Adrenal gland (tissue), 12 donors: ENCODE data around the gene PNRC1. TPM values are rescaled to one million over a fixed set of nuclear protein-coding genes. Genes with fewer than 3 reads are reported as not detected.
A peak's percentile ranks its signal among the peaks of the same experiment; 100 is the strongest.
"Not testable (repeated sequence)": the region's sequence is repeated elsewhere in the genome, so short reads cannot be mapped to it uniquely, and the experiment has no call there.

Experiments
- DNase-seq, 7 donors: peaks; one replicate each; pipeline ENCODE4 v3.0.0-alpha.2; 2019 to 2020
- H3K27ac ChIP-seq, 5 donors: fragments of 200-600 bp; sonication (generic) in 4 of 5; 1 replicate in 3 of 5; 2 replicates in 2 of 5; pipeline versions ENCODE4 v1.5.1 to v1.8.0; 2016 to 2020; ENCODE audit warnings: mild to moderate bottlenecking in 1 of 5
- H3K27me3 ChIP-seq: fragments of 200-600 bp; 2 replicates; pipeline ENCODE4 v1.8.0; 2021
- H3K36me3 ChIP-seq, 2 donors: fragments of 200-600 bp; replicated peaks in 1 of 2; 1 replicate in 1 of 2; 2 replicates in 1 of 2; pipeline versions ENCODE4 v1.5.1 to v1.8.0; 2018 to 2022
- H3K4me1 ChIP-seq, 2 donors: fragments of 200-600 bp; replicated peaks in 1 of 2; 1 replicate in 1 of 2; 2 replicates in 1 of 2; pipeline versions ENCODE4 v1.5.1 to v1.8.0; 2018 to 2021
- H3K4me3 ChIP-seq, 4 donors: fragments of 200-600 bp; sonication (generic) in 3 of 4; one replicate each; pipeline ENCODE4 v1.5.1; 2016 to 2018
- H3K9me3 ChIP-seq, 3 donors: fragments of 200-600 bp; sonication (generic) in 1 of 3; replicated peaks in 1 of 3; 1 replicate in 2 of 3; 2 replicates in 1 of 3; pipeline versions ENCODE4 v1.5.1 to v1.8.0; 2016 to 2021
- CTCF ChIP-seq, 6 experiments: fragments of 450-650 bp in 4 of 6; fragments of 200-600 bp in 2 of 6; sonication (generic) in 1 of 6; IDR thresholded peaks; 1 replicate in 5 of 6; 2 replicates in 1 of 6; pipeline versions ENCODE4 v1.5.1 to v1.8.0; 2016 to 2021; ENCODE audit warnings: antibody characterized with exemption in 6 of 6, mild to moderate bottlenecking in 2 of 6, moderate library complexity in 1 of 6
- POLR2A ChIP-seq, 2 donors: fragments of 450-650 bp; IDR thresholded peaks; one replicate each; pipeline ENCODE4 v1.6.1; 2017; ENCODE audit warnings: antibody characterized with exemption in 2 of 2, mild to moderate bottlenecking in 2 of 2, moderate library complexity in 1 of 2
- WGBS, 4 donors: extraction: QIAGEN DNeasy Blood & Tissue Kit in 2 of 4; methylation state at CpG; one replicate each; pipeline versions ENCODE4 v1.1.5 to v1.1.7; 2013 to 2017; 5-methylcytosine and 5-hydroxymethylcytosine counted together
- intact Hi-C, 2 donors: fragments of 100-400 bp; cut with DNase I; formaldehyde crosslinking; loops; one replicate each; pipeline versions ENCODE4 v1.14.1 to v1.15.0; 2022 to 2023
- polyA plus RNA-seq, 3 donors: library from polyadenylated mRNA; stranded (reverse); fragments of 200-250 nt in 2 of 3; fragments of 350-450 nt in 1 of 3; fragmentation: Illumina TruSeq in 1 of 3; extraction: RNeasy Lipid Tissue Mini Kit (QIAGEN cat#74804) in 1 of 3; gene quantifications; one replicate each; pipeline ENCODE4 v1.2.3, GENCODE V29; 2013 to 2014
- total RNA-seq, 9 donors: library from RNA; depleted of rRNA in 4 of 9; stranded (reverse); fragments of >200 nt in 4 of 9; fragments of 120-200 nt in 1 of 9; fragmentation: NEBNext Ultra II Directional in 1 of 9; extraction: Animal tissue kit (Norgen Biotek cat#: 25700) in 1 of 9; gene quantifications; one replicate each; pipeline versions ENCODE4 v1.1.0 to v1.2.4, GENCODE V29; 2013 to 2023
- donor health status: healthy with polysubstance abuse.
- donor health status: Bipolar disorder and iron deficiency.
- donor health status: DM: yes; HTN: yes; CAD: no.
- donor health status: DM: no; HTN: no; CAD: no.
- donor health status: DM: no; HTN: no; CAD: no.
- donor health status: DM: yes; HTN: yes; CAD: no.

PNRC1 gene
- total and polyA plus RNA-seq, 12 donors: 65.5 to 359 (median 220) TPM

- Histone ChIP-seq H3K27ac (peak overlapping the region; percentile 80 to 99 (median 84)), H3K4me3 (peak overlapping the region in 1 of 4 donors; percentile 31), H3K36me3 (no peaks in the 10 kb centered on the region), H3K27me3 (no peaks in the 10 kb centered on the region), H3K9me3 (no peaks in the 10 kb centered on the region), H3K4me1 (peaks cover 18 to 22% of the 10 kb centered on the region in 2 donors)
- DNase-seq: peak; percentile 33 to 77 (median 62)
- intact Hi-C loops: loop anchor here in 1 of 2 donors (5.0 kb wide), 1 partner anchor 48 kb away; the partner anchor contains the start of gene PNRC1
- WGBS, 4 donors: 52 to 60% (median 58%) methylated on average over 6 to 7 of the region's 7 CpGs
- TF ChIP-seq POLR2A (IDR thresholded peaks at IDR 0.05) (no peak), CTCF (IDR thresholded peaks at IDR 0.05) (no peak)
Observed at GRCh38 chr6:89034586-89035251, 45.8 kb upstream of the PNRC1 start.

GRCh38 chr6:89035252-89036101, 45.1 kb upstream of the PNRC1 start:
- peaks cover 18 to 22% of the 10 kb centered on the region in 2 donors for H3K4me1 ChIP-seq
- intact Hi-C loops: loop anchor here in 1 of 2 donors (5.0 kb wide), 1 partner anchor 47 kb away; the partner anchor contains the start of gene PNRC1
- peak overlapping the region; percentile 80 to 99 (median 84) for H3K27ac ChIP-seq
- WGBS, 4 donors: 21 to 41% (median 23%) methylated on average over 13 to 14 of the region's 14 CpGs
- no peaks in the 10 kb centered on the region for H3K9me3 ChIP-seq
- H3K4me3 ChIP-seq: peak overlapping the region in 1 of 4 donors; percentile 31
- H3K36me3 ChIP-seq: no peaks in the 10 kb centered on the region
- H3K27me3 ChIP-seq: no peaks in the 10 kb centered on the region
- TF ChIP-seq CTCF (IDR thresholded peaks at IDR 0.05): peak in 2 of 6 experiments; percentile 14 to 17
- peak in 1 of 2 donors; percentile 59 for TF ChIP-seq POLR2A (IDR thresholded peaks at IDR 0.05)
- peak; percentile 84 to 98 (median 95) for DNase-seq

DNA sequence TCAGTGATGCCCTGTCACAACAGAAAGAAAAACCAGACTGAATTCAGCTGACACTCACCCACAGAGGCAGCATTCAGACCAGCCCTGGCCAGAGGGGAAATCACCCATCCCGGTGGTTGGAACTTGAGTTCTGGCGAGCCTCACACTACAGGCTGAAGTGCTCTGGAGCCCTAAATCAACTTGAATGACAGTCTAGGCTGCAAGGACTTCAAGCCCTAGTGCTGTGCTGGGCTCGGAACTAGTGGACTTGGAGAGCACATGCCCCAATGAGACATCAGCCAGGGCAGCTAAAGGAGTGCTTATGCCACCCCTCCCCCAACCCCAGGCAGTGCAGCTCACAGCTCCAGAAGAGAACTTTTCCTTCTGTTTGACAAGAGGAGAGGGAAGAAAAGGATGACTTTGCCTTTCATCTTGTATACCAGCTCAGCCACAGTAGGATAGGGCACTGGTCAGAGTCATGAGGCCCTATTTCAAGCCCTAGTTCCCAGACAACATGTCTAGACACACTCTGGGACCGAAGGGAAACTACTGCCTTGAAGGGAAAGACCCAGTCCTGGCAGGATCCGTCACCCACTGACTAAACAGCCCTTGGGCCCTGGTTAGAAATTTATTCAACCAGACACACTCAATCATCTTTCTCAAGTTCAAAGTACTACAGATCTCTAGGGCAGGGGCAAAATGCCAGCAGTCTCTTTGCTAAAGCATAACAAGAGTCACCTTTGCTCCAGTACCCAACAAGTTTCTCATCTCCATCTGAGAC, 43.2 kb upstream of the PNRC1 start:
- peaks cover 18 to 22% of the 10 kb centered on the region in 2 donors for H3K4me1 ChIP-seq
- H3K27me3 ChIP-seq: no peaks in the 10 kb centered on the region
- 76 to 85% (median 83%) methylated on average over 5 of the region's 5 CpGs for WGBS, 4 donors
- H3K27ac ChIP-seq: peak overlapping the region in 2 of 5 donors; percentile 94 to 99
- H3K4me3 ChIP-seq: no peak overlapping the region
- intact Hi-C loops: loop anchor here in 1 of 2 donors (5.0 kb wide), 1 partner anchor 45 kb away; the partner anchor contains the start of gene PNRC1
- DNase-seq: peak in 2 of 7 donors; percentile 21 to 29
- TF ChIP-seq POLR2A (IDR thresholded peaks at IDR 0.05) (no peak), CTCF (IDR thresholded peaks at IDR 0.05) (no peak)
- H3K36me3 ChIP-seq: no peaks in the 10 kb centered on the region
- H3K9me3 ChIP-seq: no peaks in the 10 kb centered on the region

DNA sequence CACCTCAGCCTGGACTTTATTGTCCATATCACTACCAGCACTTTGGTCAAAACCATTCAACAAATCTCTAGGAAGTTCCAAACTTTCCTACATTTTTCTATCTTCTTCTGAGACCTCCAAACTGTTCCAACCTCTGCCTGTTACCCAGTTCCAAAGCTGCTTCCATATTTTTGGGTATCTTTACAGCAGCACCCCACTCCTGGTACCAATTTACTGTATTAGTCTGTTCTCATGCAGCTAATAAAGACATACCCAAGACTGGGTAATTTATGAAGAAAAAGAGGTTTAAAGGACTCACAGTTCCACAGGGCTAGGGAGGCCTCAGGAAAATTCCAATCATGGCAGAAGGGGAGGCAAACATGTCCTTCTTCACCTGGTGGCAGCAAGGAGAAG, 42.7 kb upstream of the PNRC1 start:
- H3K4me1 ChIP-seq: peaks cover 18 to 22% of the 10 kb centered on the region in 2 donors
- intact Hi-C loops: loop anchor here in 1 of 2 donors (5.0 kb wide), 1 partner anchor 44 kb away; the partner anchor contains the start of gene PNRC1
- not testable (repeated sequence) for H3K4me3 ChIP-seq, H3K36me3 ChIP-seq, H3K9me3 ChIP-seq, H3K27ac ChIP-seq, DNase-seq, H3K27me3 ChIP-seq
